GM12878 (cell line): Measurements from ENCODE around the gene COMT.

Source experiments
- HDGF ChIP-seq: fragments of 450-650 bp; IDR thresholded peaks from 2 replicates; pipeline ENCODE4 v1.6.1; 2016; ENCODE audit warnings: antibody characterized with exemption
- POLR2AphosphoS5 ChIP-seq: IDR thresholded peaks from 2 replicates; pipeline ENCODE4 v1.6.1; 2011; ENCODE audit warnings: mild to moderate bottlenecking, low read length, inconsistent platforms
- SIX5 ChIP-seq: IDR thresholded peaks from 2 replicates; pipeline ENCODE4 v1.6.1; 2011; ENCODE audit warnings: mild to moderate bottlenecking, low read depth, low read length, moderate library complexity; ENCODE audit not compliant: severe bottlenecking
- ZBTB33 ChIP-seq: fragments of 450-650 bp; IDR thresholded peaks from 2 replicates; pipeline ENCODE4 v1.6.1; 2017; ENCODE audit warnings: mild to moderate bottlenecking
- TF ChIP-seq, protein P1 (sequence below), 3 experiments: IDR thresholded peaks in 2 of 3; conservative IDR thresholded peaks in 1 of 3; 2 replicates each; pipeline ENCODE4 v1.5.1; 2011; ENCODE audit warnings: low read depth in 3 of 3, low read length in 3 of 3, mild to moderate bottlenecking in 3 of 3, control low read depth in 2 of 3, moderate library complexity in 2 of 3, inconsistent platforms in 1 of 3, mixed read lengths in 1 of 3; ENCODE audit not compliant: control insufficient read depth in 2 of 3, insufficient read depth in 1 of 3; ENCODE audit errors: extremely low read depth in 1 of 3

GRCh38 chr22:20011993-20012740 is 70.6 kb downstream of the COMT start:
- no peak for TF ChIP-seq SIX5
- TF ChIP-seq, protein P1, sequence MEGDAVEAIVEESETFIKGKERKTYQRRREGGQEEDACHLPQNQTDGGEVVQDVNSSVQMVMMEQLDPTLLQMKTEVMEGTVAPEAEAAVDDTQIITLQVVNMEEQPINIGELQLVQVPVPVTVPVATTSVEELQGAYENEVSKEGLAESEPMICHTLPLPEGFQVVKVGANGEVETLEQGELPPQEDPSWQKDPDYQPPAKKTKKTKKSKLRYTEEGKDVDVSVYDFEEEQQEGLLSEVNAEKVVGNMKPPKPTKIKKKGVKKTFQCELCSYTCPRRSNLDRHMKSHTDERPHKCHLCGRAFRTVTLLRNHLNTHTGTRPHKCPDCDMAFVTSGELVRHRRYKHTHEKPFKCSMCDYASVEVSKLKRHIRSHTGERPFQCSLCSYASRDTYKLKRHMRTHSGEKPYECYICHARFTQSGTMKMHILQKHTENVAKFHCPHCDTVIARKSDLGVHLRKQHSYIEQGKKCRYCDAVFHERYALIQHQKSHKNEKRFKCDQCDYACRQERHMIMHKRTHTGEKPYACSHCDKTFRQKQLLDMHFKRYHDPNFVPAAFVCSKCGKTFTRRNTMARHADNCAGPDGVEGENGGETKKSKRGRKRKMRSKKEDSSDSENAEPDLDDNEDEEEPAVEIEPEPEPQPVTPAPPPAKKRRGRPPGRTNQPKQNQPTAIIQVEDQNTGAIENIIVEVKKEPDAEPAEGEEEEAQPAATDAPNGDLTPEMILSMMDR (IDR thresholded peaks at IDR 0.05 in 2 of 3, conservative IDR thresholded peaks at IDR 0.05 in 1 of 3; ENCODE audit: control insufficient read depth in 2 of 3, extremely low read depth in 1 of 3, insufficient read depth in 1 of 3, low read depth in 3 of 3, low read length in 3 of 3) = no peak
- TF ChIP-seq ZBTB33 = no peak
- no peak for TF ChIP-seq POLR2AphosphoS5
- TF ChIP-seq HDGF = no peak
